HG03097 (cell line): ENCODE data around the gene AMN.
"Not testable (repeated sequence)": the region's sequence is repeated elsewhere in the genome, so short reads cannot be mapped to it uniquely, and the experiment has no call there.

Experiments
- ATAC-seq: cut with Tn5 transposase; IDR thresholded peaks from one replicate; pipeline ENCODE4 v1.9.1; 2021; ENCODE audit not compliant: unreplicated experiment, low FRiP score

The AMN gene

GRCh38 chr14:102922490-102923200, at the start of gene AMN:
Gene AMN (plus strand): TSS chr14:102922663. CDS start chr14:102922689, 26 bp downstream.
- no peak for ATAC-seq

GRCh38 chr14:102873131-102873530, 49.3 kb upstream of the AMN start:
- ATAC-seq, result no peak

- ATAC-seq, result no peak
These were observed 48.9 kb upstream of the AMN start for GRCh38 chr14:102873546-102874061.

GRCh38 chr14:102875652-102876051, 46.8 kb upstream of the AMN start:
- no peak for ATAC-seq

GRCh38 chr14:102877511-102877910, 45.0 kb upstream of the AMN start:
- ATAC-seq, result not testable (repeated sequence)

- no peak for ATAC-seq
These were observed 44.1 kb upstream of the AMN start for GRCh38 chr14:102878174-102878969.

GRCh38 chr14:102878970-102879460, 43.4 kb upstream of the AMN start:
- no peak for ATAC-seq

GRCh38 chr14:102882226-102882906, 40.1 kb upstream of the AMN start:
- no peak for ATAC-seq

- ATAC-seq, result no peak
These were observed 39.3 kb upstream of the AMN start for GRCh38 chr14:102883089-102883541.

GRCh38 chr14:102883554-102883953, 38.9 kb upstream of the AMN start:
- ATAC-seq, result no peak

GRCh38 chr14:102885737-102886447, 36.6 kb upstream of the AMN start:
- no peak for ATAC-seq

- no peak for ATAC-seq
These were observed 33.7 kb upstream of the AMN start for GRCh38 chr14:102888748-102889147.

GRCh38 chr14:102889615-102890014, 32.8 kb upstream of the AMN start:
- no peak for ATAC-seq

GRCh38 chr14:102891111-102891510, 31.4 kb upstream of the AMN start:
- no peak for ATAC-seq

GRCh38 chr14:102891556-102891955, 30.9 kb upstream of the AMN start:
- no peak for ATAC-seq

GRCh38 chr14:102892651-102893050, 29.8 kb upstream of the AMN start:
- no peak for ATAC-seq

GRCh38 chr14:102893452-102893851, 29.0 kb upstream of the AMN start:
- ATAC-seq, result no peak

GRCh38 chr14:102896735-102897134, 25.7 kb upstream of the AMN start:
- ATAC-seq, result not testable (repeated sequence)

- no peak for ATAC-seq
These were observed 25.0 kb upstream of the AMN start for GRCh38 chr14:102897299-102898027.

GRCh38 chr14:102898298-102898697, 24.2 kb upstream of the AMN start:
- no peak for ATAC-seq
